Activated CD4-positive, alpha-beta T cell treated with anti-CD3 and anti-CD28 coated beads, Interleukin-2, amount 50 U/mL, for 1 hour (primary cell): Measurements from ENCODE around the gene LITAFD.
"Not testable (repeated sequence)": the region's sequence is repeated elsewhere in the genome, so short reads cannot be mapped to it uniquely, and the experiment has no call there.

Source experiments
- DNase-seq: peaks from one replicate; pipeline ENCODE4 v3.0.0-alpha.2; 2020

Gene LITAFD

GRCh38 chr16:8899709-8900317 is 17.7 kb downstream of the LITAFD start:
- DNase-seq, result no peak

- DNase-seq, result no peak
These were observed 18.2 kb downstream of the LITAFD start for GRCh38 chr16:8900343-8900742.

GRCh38 chr16:8901320-8901861 is 19.2 kb downstream of the LITAFD start:
- no peak for DNase-seq

GRCh38 chr16:8903004-8903403 is 20.9 kb downstream of the LITAFD start:
- no peak for DNase-seq

- DNase-seq, result no peak
These were observed 21.9 kb downstream of the LITAFD start for GRCh38 chr16:8904018-8904430.

GRCh38 chr16:8905168-8905762 is 23.1 kb downstream of the LITAFD start:
- no peak for DNase-seq

- no peak for DNase-seq
These were observed 23.8 kb downstream of the LITAFD start for GRCh38 chr16:8905795-8906591.

GRCh38 chr16:8907096-8907495 is 24.9 kb downstream of the LITAFD start:
- no peak for DNase-seq

GRCh38 chr16:8908810-8909468 is 26.8 kb downstream of the LITAFD start:
- no peak for DNase-seq

- no peak for DNase-seq
These were observed 28.7 kb downstream of the LITAFD start for GRCh38 chr16:8910811-8911210.

GRCh38 chr16:8912793-8913192 is 30.6 kb downstream of the LITAFD start:
- DNase-seq, result no peak

- DNase-seq, result no peak
These were observed 31.9 kb downstream of the LITAFD start for GRCh38 chr16:8914098-8914497.

GRCh38 chr16:8915722-8916301 is 33.7 kb downstream of the LITAFD start:
- no peak for DNase-seq

GRCh38 chr16:8916541-8917225 is 34.5 kb downstream of the LITAFD start:
- DNase-seq, result no peak

GRCh38 chr16:8917336-8917735 is 35.2 kb downstream of the LITAFD start:
- not testable (repeated sequence) for DNase-seq

- DNase-seq, result no peak
These were observed 37.2 kb downstream of the LITAFD start for GRCh38 chr16:8919089-8919933.

GRCh38 chr16:8919934-8920462 is 37.8 kb downstream of the LITAFD start:
- no peak for DNase-seq

GRCh38 chr16:8920645-8921346 is 38.6 kb downstream of the LITAFD start:
- no peak for DNase-seq

GRCh38 chr16:8921347-8921984 is 39.3 kb downstream of the LITAFD start:
- no peak for DNase-seq

GRCh38 chr16:8923199-8923598 is 41.0 kb downstream of the LITAFD start:
- no peak for DNase-seq
